Naive thymus-derived CD4-positive, alpha-beta T cell (primary cell): ENCODE data around the gene CA12. TPM values are rescaled to one million over a fixed set of nuclear protein-coding genes. Genes with fewer than 3 reads are reported as not detected.

Source experiments
- ATAC-seq: fragments of 150-1000 bp; cut with Tn5 transposase; 2 replicates; pipeline ENCODE4 v1.10.0; 2021; ENCODE audit warnings: mild to moderate bottlenecking, moderate library complexity
- CTCF ChIA-PET: fragments of 350-600 bp; sonication (Branson Sonifier 250); formaldehyde crosslinking; loops from one replicate; lab custom pipeline; 2021; ENCODE audit warnings: antibody characterized with exemption; lab: Charles Lee
- POLR2A ChIA-PET: fragments of 350-600 bp; sonication (Branson Sonifier 250); formaldehyde crosslinking; loops from one replicate; lab custom pipeline; 2021; ENCODE audit warnings: antibody characterized with exemption, inconsistent platforms; lab: Charles Lee
- DNase-seq, 9 donors: peaks; one replicate each; pipeline versions ENCODE4 v3.0.0 to v3.0.0-alpha.2; 2020 to 2022; ENCODE audit warnings: mixed read lengths in 1 of 9
- H3K27ac ChIP-seq: one replicate; pipeline ENCODE4 v1.7.0; 2013; ENCODE audit warnings: mild to moderate bottlenecking, low read depth, low read length, moderate library complexity
- H3K27me3 ChIP-seq, 2 donors: one replicate each; pipeline ENCODE4 v1.7.0; 2013; ENCODE audit warnings: low read length in 2 of 2, mild to moderate bottlenecking in 2 of 2, moderate library complexity in 2 of 2; ENCODE audit not compliant: control insufficient read depth in 2 of 2, insufficient read depth in 2 of 2
- H3K36me3 ChIP-seq, 3 experiments: 1 replicate in 2 of 3; 2 replicates in 1 of 3; pipeline ENCODE4 v1.7.0; 2013; ENCODE audit warnings: low read length in 3 of 3, mild to moderate bottlenecking in 3 of 3, moderate library complexity in 1 of 3; ENCODE audit not compliant: insufficient read depth in 3 of 3, control insufficient read depth in 2 of 3
- H3K4me1 ChIP-seq, 2 donors: one replicate each; pipeline ENCODE4 v1.7.0; 2013; ENCODE audit warnings: low read length in 2 of 2, mild to moderate bottlenecking in 2 of 2, moderate library complexity in 1 of 2; ENCODE audit not compliant: control insufficient read depth in 2 of 2, insufficient read depth in 2 of 2
- H3K4me3 ChIP-seq: 2 replicates; pipeline ENCODE4 v1.7.0; 2013; ENCODE audit warnings: mild to moderate bottlenecking, low read length
- H3K9me3 ChIP-seq, 3 experiments: 1 replicate in 2 of 3; 2 replicates in 1 of 3; pipeline ENCODE4 v1.7.0; 2013; ENCODE audit warnings: low read length in 3 of 3; ENCODE audit not compliant: control insufficient read depth in 2 of 3
- H3K27ac Mint-ChIP-seq, 9 donors: one replicate each; pipeline ENCODE4 v1.8.0; 2020 to 2022; ENCODE audit warnings: mixed read lengths in 9 of 9, mild to moderate bottlenecking in 8 of 9, moderate library complexity in 5 of 9, inconsistent platforms in 2 of 9
- H3K27me3 Mint-ChIP-seq, 5 donors: one replicate each; pipeline ENCODE4 v1.8.0; 2021 to 2022; ENCODE audit warnings: mixed read lengths in 5 of 5, mild to moderate bottlenecking in 1 of 5
- H3K36me3 Mint-ChIP-seq, 5 donors: one replicate each; pipeline ENCODE4 v1.8.0; 2020 to 2022; ENCODE audit warnings: mixed read lengths in 5 of 5, mild to moderate bottlenecking in 3 of 5, inconsistent platforms in 1 of 5
- H3K4me1 Mint-ChIP-seq, 7 donors: one replicate each; pipeline ENCODE4 v1.8.0; 2020 to 2022; ENCODE audit warnings: mixed read lengths in 7 of 7, mild to moderate bottlenecking in 3 of 7, inconsistent platforms in 1 of 7
- H3K4me3 Mint-ChIP-seq, 10 donors: one replicate each; pipeline ENCODE4 v1.8.0; 2020 to 2022; ENCODE audit warnings: mild to moderate bottlenecking in 10 of 10, mixed read lengths in 10 of 10, moderate library complexity in 6 of 10, inconsistent platforms in 2 of 10
- H3K9me3 Mint-ChIP-seq, 11 donors: one replicate each; pipeline ENCODE4 v1.8.0; 2020 to 2022; ENCODE audit warnings: mixed read lengths in 11 of 11, mild to moderate bottlenecking in 4 of 11, inconsistent platforms in 1 of 11, moderate library complexity in 1 of 11
- intact Hi-C, 2 donors: fragments of 100-400 bp; cut with micrococcal nuclease; formaldehyde crosslinking; loops; one replicate each; pipeline ENCODE4 v1.15.1; 2023
- polyA plus RNA-seq, 2 donors: library from polyadenylated mRNA; unstranded; fragments of 300-500 nt; fragmentation: Illumina TruSeq; gene quantifications; one replicate each; pipeline ENCODE4 v1.2.3, GENCODE V29; 2021
- total RNA-seq, 6 experiments: library from RNA in 5 of 6; stranded (reverse) in 5 of 6; gene quantifications; 1 replicate in 5 of 6; 2 replicates in 1 of 6; pipeline ENCODE4 v1.2.3 and lab custom pipeline; 2021 to 2026

CA12 gene
- total RNA-seq (under 1 TPM in 1 of 5 experiments, not detected in 4; 0.02 TPM), polyA plus RNA-seq (not detected), total RNA-seq (lab: John Stamatoyannopoulos, UW) (1.9 reads per million, percentile 8 among the genes with 10 or more reads in this experiment)

- H3K27me3 ChIP-seq: no peaks in the 10 kb centered on the region
- H3K27ac ChIP-seq: no peak within 1 kb of the TSS
- Mint-ChIP-seq H3K9me3 (peaks cover 0 to 8% (median 0%) of the 10 kb centered on the region in 11 donors), H3K4me1 (peaks cover 0 to 17% (median 12%) of the 10 kb centered on the region in 7 donors), H3K4me3 (peak within 1 kb of the TSS; percentile 59 to 80 (median 72)), H3K36me3 (peaks cover 0 to 3% (median 0%) of the 10 kb centered on the region in 5 donors), H3K27ac (no peak within 1 kb of the TSS), H3K27me3 (peaks cover 51 to 70% (median 61%) of the 10 kb centered on the region in 5 donors)
- H3K4me3 ChIP-seq: no peak within 1 kb of the TSS
- peak in 1 of 9 donors; percentile 31 for DNase-seq
- intact Hi-C loops: no loop called here
- H3K4me1 ChIP-seq: no peaks in the 10 kb centered on the region
- ChIA-PET POLR2A (interaction anchor here (0.5 kb wide), 1 partner anchor 48 kb away, joined by 3 read pairs; no protein-coding TSS in a partner anchor), CTCF (no interaction called here)
- no peaks in the 10 kb centered on the region for H3K36me3 ChIP-seq
- H3K9me3 ChIP-seq: no peaks in the 10 kb centered on the region
- peak; percentile 54 for ATAC-seq
These were observed at the start of gene CA12 for GRCh38 chr15:63381301-63382204. CA12 (minus strand) TSS chr15:63381846; CDS start chr15:63381720, 126 bp downstream.

GRCh38 chr15:63430766-63431451 is 49.3 kb upstream of the CA12 start:
- H3K4me1 Mint-ChIP-seq: peaks cover 0 to 20% (median 11%) of the 10 kb centered on the region in 7 donors
- Histone ChIP-seq H3K4me1 (no peaks in the 10 kb centered on the region), H3K27me3 (no peaks in the 10 kb centered on the region), H3K27ac (no peak overlapping the region), H3K4me3 (no peak overlapping the region), H3K9me3 (no peaks in the 10 kb centered on the region), H3K36me3 (no peaks in the 10 kb centered on the region)
- ATAC-seq (no peak), DNase-seq (no peak)
- ChIA-PET POLR2A (no interaction called here), CTCF (no interaction called here)
- no peaks in the 10 kb centered on the region for H3K27me3 Mint-ChIP-seq
- H3K27ac Mint-ChIP-seq: no peak overlapping the region
- no peak overlapping the region for H3K4me3 Mint-ChIP-seq
- intact Hi-C loops: loop anchor here in 1 of 2 donors (10.0 kb wide), 1 partner anchor 126 kb away; no protein-coding TSS in a partner anchor
- peaks cover 0 to 5% (median 3%) of the 10 kb centered on the region in 5 donors for H3K36me3 Mint-ChIP-seq
- peaks cover 0 to 5% (median 2%) of the 10 kb centered on the region in 11 donors for H3K9me3 Mint-ChIP-seq

- Mint-ChIP-seq H3K36me3 (peaks cover 0 to 5% (median 3%) of the 10 kb centered on the region in 5 donors), H3K9me3 (peaks cover 0 to 5% (median 2%) of the 10 kb centered on the region in 11 donors), H3K27me3 (no peaks in the 10 kb centered on the region), H3K27ac (no peak overlapping the region), H3K4me3 (no peak overlapping the region), H3K4me1 (peaks cover 0 to 3% (median 0%) of the 10 kb centered on the region in 7 donors)
- ChIA-PET POLR2A (no interaction called here), CTCF (no interaction called here)
- no peak overlapping the region for H3K27ac ChIP-seq
- intact Hi-C loops: no loop called here
- H3K36me3 ChIP-seq: no peaks in the 10 kb centered on the region
- no peak for ATAC-seq
- DNase-seq: no peak
- H3K9me3 ChIP-seq: no peaks in the 10 kb centered on the region
- no peaks in the 10 kb centered on the region for H3K4me1 ChIP-seq
- H3K4me3 ChIP-seq: no peak overlapping the region
- no peaks in the 10 kb centered on the region for H3K27me3 ChIP-seq
These were observed 44.9 kb upstream of the CA12 start for GRCh38 chr15:63426552-63426951.

- intact Hi-C loops: no loop called here
These were observed 43.9 kb upstream of the CA12 start for GRCh38 chr15:63425426-63425985.

GRCh38 chr15:63422891-63423590 is 41.4 kb upstream of the CA12 start:
- no peak for DNase-seq
- Mint-ChIP-seq H3K27ac (no peak overlapping the region), H3K4me3 (no peak overlapping the region), H3K4me1 (peaks cover 0 to 3% (median 0%) of the 10 kb centered on the region in 7 donors), H3K9me3 (peaks cover 0 to 5% (median 2%) of the 10 kb centered on the region in 11 donors), H3K27me3 (no peaks in the 10 kb centered on the region), H3K36me3 (peaks cover 0 to 5% (median 3%) of the 10 kb centered on the region in 5 donors)
- ATAC-seq: no peak
- no peaks in the 10 kb centered on the region for H3K4me1 ChIP-seq
- no peaks in the 10 kb centered on the region for H3K9me3 ChIP-seq
- POLR2A ChIA-PET: interaction anchor here (0.6 kb wide), 1 partner anchor 76 kb away, joined by 3 read pairs; no protein-coding TSS in a partner anchor
- H3K27me3 ChIP-seq: no peaks in the 10 kb centered on the region
- H3K36me3 ChIP-seq: no peaks in the 10 kb centered on the region
- intact Hi-C loops: no loop called here
- CTCF ChIA-PET: no interaction called here
- no peak overlapping the region for H3K4me3 ChIP-seq
- no peak overlapping the region for H3K27ac ChIP-seq

More at GRCh38 chr15:63425426-63425985, 43.9 kb upstream of the CA12 start:
- Histone ChIP-seq H3K27ac (no peak overlapping the region), H3K36me3 (no peaks in the 10 kb centered on the region), H3K27me3 (no peaks in the 10 kb centered on the region), H3K4me3 (no peak overlapping the region), H3K9me3 (no peaks in the 10 kb centered on the region), H3K4me1 (no peaks in the 10 kb centered on the region)
- Mint-ChIP-seq H3K9me3 (peaks cover 0 to 5% (median 2%) of the 10 kb centered on the region in 11 donors), H3K4me1 (peaks cover 0 to 3% (median 0%) of the 10 kb centered on the region in 7 donors), H3K27ac (no peak overlapping the region), H3K36me3 (peaks cover 0 to 5% (median 3%) of the 10 kb centered on the region in 5 donors), H3K4me3 (no peak overlapping the region), H3K27me3 (no peaks in the 10 kb centered on the region)
- ATAC-seq (no peak), DNase-seq (no peak)
- POLR2A ChIA-PET: interaction anchor here (1.0 kb wide), 1 partner anchor 14 kb away, joined by 4 read pairs; no protein-coding TSS in a partner anchor
- CTCF ChIA-PET: interaction anchor here (0.5 kb wide), 1 partner anchor 345 kb away, joined by 6 read pairs; no protein-coding TSS in a partner anchor

- Histone ChIP-seq H3K4me3 (no peak overlapping the region), H3K27ac (no peak overlapping the region), H3K36me3 (no peaks in the 10 kb centered on the region), H3K4me1 (no peaks in the 10 kb centered on the region), H3K9me3 (no peaks in the 10 kb centered on the region), H3K27me3 (no peaks in the 10 kb centered on the region)
- ChIA-PET CTCF (no interaction called here), POLR2A (no interaction called here)
- Mint-ChIP-seq H3K36me3 (peaks cover 0 to under 1% (median 0%) of the 10 kb centered on the region in 5 donors), H3K9me3 (peaks cover 0 to 2% (median 0%) of the 10 kb centered on the region in 11 donors), H3K4me3 (no peak overlapping the region), H3K27me3 (no peaks in the 10 kb centered on the region), H3K27ac (no peak overlapping the region), H3K4me1 (peaks cover 0 to 3% (median 0%) of the 10 kb centered on the region in 7 donors)
- no peak for ATAC-seq
- DNase-seq: no peak
- intact Hi-C loops: no loop called here
These were observed 39.8 kb upstream of the CA12 start for GRCh38 chr15:63421433-63421832.
